Body of pancreas (tissue), 4 donors: ENCODE measurements around the gene PDLIM4. TPM values are rescaled to one million over a fixed set of nuclear protein-coding genes. Genes with fewer than 3 reads are reported as not detected.

Experiments
- ATAC-seq: fragments of 150-250 bp; one replicate; pipeline ENCODE4 v1.9.1; 2016
- DNase-seq, 4 donors: peaks; one replicate each; pipeline ENCODE4 v3.0.0-alpha.2; 2019
- H3K27ac ChIP-seq, 4 donors: fragments of 200-600 bp; sonication (generic); 1 replicate in 3 of 4; 2 replicates in 1 of 4; pipeline versions ENCODE4 v1.5.1 to v1.6.1; 2016 to 2019; ENCODE audit warnings: mild to moderate bottlenecking in 1 of 4, mixed read lengths in 1 of 4, moderate library complexity in 1 of 4
- H3K27me3 ChIP-seq, 2 donors: fragments of 200-600 bp; sonication (generic); one replicate each; pipeline ENCODE4 v1.6.0; 2016; ENCODE audit warnings: mild to moderate bottlenecking in 1 of 2
- H3K36me3 ChIP-seq, 2 donors: fragments of 200-600 bp; sonication (generic); replicated peaks in 1 of 2; 2 replicates each; pipeline ENCODE4 v1.5.1; 2016; ENCODE audit warnings: low read depth in 2 of 2; ENCODE audit not compliant: insufficient read depth in 1 of 2
- H3K4me1 ChIP-seq: fragments of 200-600 bp; sonication (generic); one replicate; pipeline ENCODE4 v1.6.0; 2016
- H3K4me3 ChIP-seq, 2 donors: fragments of 200-600 bp; sonication (generic); 1 replicate in 1 of 2; 2 replicates in 1 of 2; pipeline ENCODE4 v1.5.1; 2016 to 2019
- H3K9me3 ChIP-seq, 3 donors: fragments of 200-600 bp; sonication (generic); 1 replicate in 2 of 3; 2 replicates in 1 of 3; pipeline ENCODE4 v1.5.1; 2016
- CTCF ChIP-seq, 7 experiments: fragments of 450-650 bp in 4 of 7; fragments of 200-600 bp in 3 of 7; sonication (generic) in 3 of 7; IDR thresholded peaks; one replicate each; pipeline ENCODE4 v1.5.1; 2016 to 2019; ENCODE audit warnings: antibody characterized with exemption in 7 of 7
- POLR2A ChIP-seq, 3 donors: fragments of 450-650 bp; IDR thresholded peaks; one replicate each; pipeline ENCODE4 v1.6.1; 2016; ENCODE audit warnings: antibody characterized with exemption in 3 of 3, mild to moderate bottlenecking in 2 of 3
- WGBS, 2 donors: methylation state at CpG; one replicate each; pipeline ENCODE4 v1.1.5; 2017; 5-methylcytosine and 5-hydroxymethylcytosine counted together
- intact Hi-C: fragments of 100-400 bp; cut with DNase I; formaldehyde crosslinking; loops from one replicate; pipeline ENCODE4 v1.15.1; 2023
- total RNA-seq, 2 donors: library from RNA; depleted of rRNA; stranded (reverse); fragments of >200 nt; gene quantifications; one replicate each; pipeline ENCODE4 v1.1.0, GENCODE V29; 2016

PDLIM4 gene
- total RNA-seq, 2 donors from 2014 or later = 4.2 to 4.3 TPM

- Histone ChIP-seq H3K9me3 (no peaks in the 10 kb centered on the region), H3K4me1 (peaks cover 6% of the 10 kb centered on the region), H3K4me3 (no peak overlapping the region), H3K27ac (no peak overlapping the region), H3K36me3 (no peaks in the 10 kb centered on the region), H3K27me3 (no peaks in the 10 kb centered on the region)
- ATAC-seq (no peak), DNase-seq (no peak)
- intact Hi-C loops = no loop called here
- no peak for TF ChIP-seq POLR2A (IDR thresholded peaks at IDR 0.05)
- TF ChIP-seq CTCF (IDR thresholded peaks at IDR 0.05) = no peak
- WGBS, 2 donors = 61 to 64% methylated on average over 2 of the region's 2 CpGs
These were observed 42.4 kb downstream of the PDLIM4 start for GRCh38 chr5:132299917-132300316.

- Histone ChIP-seq H3K27ac (peak overlapping the region in 2 of 4 donors; percentile 39 to 57), H3K36me3 (no peaks in the 10 kb centered on the region), H3K27me3 (no peaks in the 10 kb centered on the region), H3K4me1 (no peaks in the 10 kb centered on the region), H3K4me3 (no peak overlapping the region), H3K9me3 (no peaks in the 10 kb centered on the region)
- intact Hi-C loops = no loop called here
- ATAC-seq (no peak), DNase-seq (no peak)
- no peak for TF ChIP-seq CTCF (IDR thresholded peaks at IDR 0.05)
- TF ChIP-seq POLR2A (IDR thresholded peaks at IDR 0.05) = no peak
- WGBS, 2 donors = 50% methylated on average over 6 of the region's 6 CpGs
These were observed 43.3 kb downstream of the PDLIM4 start for GRCh38 chr5:132300577-132301343.

GRCh38 chr5:132301344-132302271, 44.1 kb downstream of the PDLIM4 start:
- Histone ChIP-seq H3K9me3 (no peaks in the 10 kb centered on the region), H3K4me1 (no peaks in the 10 kb centered on the region), H3K4me3 (no peak overlapping the region), H3K36me3 (no peaks in the 10 kb centered on the region), H3K27ac (peak overlapping the region in 3 of 4 donors; percentile 18 to 57 (median 39)), H3K27me3 (no peaks in the 10 kb centered on the region)
- intact Hi-C loops = no loop called here
- 77% methylated on average over 5 to 11 of the region's 11 CpGs for WGBS, 2 donors
- TF ChIP-seq CTCF (IDR thresholded peaks at IDR 0.05) (no peak), POLR2A (IDR thresholded peaks at IDR 0.05) (no peak)
- peak; percentile 79 for ATAC-seq
- DNase-seq = peak in 1 of 4 donors; percentile 52

GRCh38 chr5:132302413-132302812, 44.9 kb downstream of the PDLIM4 start:
- no peaks in the 10 kb centered on the region for H3K9me3 ChIP-seq
- DNase-seq (no peak), ATAC-seq (no peak)
- H3K36me3 ChIP-seq = no peaks in the 10 kb centered on the region
- no peaks in the 10 kb centered on the region for H3K27me3 ChIP-seq
- H3K4me1 ChIP-seq = no peaks in the 10 kb centered on the region
- TF ChIP-seq POLR2A (IDR thresholded peaks at IDR 0.05) = no peak
- TF ChIP-seq CTCF (IDR thresholded peaks at IDR 0.05) = no peak
- 82 to 85% methylated on average over 3 of the region's 3 CpGs for WGBS, 2 donors
- peak overlapping the region in 2 of 4 donors; percentile 15 to 39 for H3K27ac ChIP-seq
- intact Hi-C loops = no loop called here
- H3K4me3 ChIP-seq = no peak overlapping the region
